ENCODE results near the gene MRPS7.

GRCh38 chr17:75271955-75272847 lies 10.5 kb downstream of the MRPS7 start:
- TF ChIP-seq POLR2AphosphoS5 (IDR thresholded peaks at IDR 0.05) (no peak), CTCF (IDR thresholded peaks at IDR 0.05) (no peak), EP300 (IDR thresholded peaks at IDR 0.05) (no peak), POLR2A (IDR thresholded peaks at IDR 0.05) (no peak)
